Mucosa of rectum (tissue), 2 donors: ENCODE results near the gene BCCIP.

Experiments
- H3K27ac ChIP-seq, 2 donors: one replicate each; pipeline ENCODE4 v1.7.0; 2013; ENCODE audit warnings: inconsistent platforms in 2 of 2, low read depth in 2 of 2, low read length in 2 of 2
- H3K27me3 ChIP-seq, 2 donors: one replicate each; pipeline ENCODE4 v1.7.0; 2013; ENCODE audit warnings: low read length in 2 of 2; ENCODE audit not compliant: control insufficient read depth in 2 of 2, insufficient read depth in 2 of 2
- H3K36me3 ChIP-seq, 2 donors: one replicate each; pipeline ENCODE4 v1.7.0; 2013; ENCODE audit warnings: low read length in 2 of 2; ENCODE audit not compliant: control insufficient read depth in 2 of 2, insufficient read depth in 2 of 2
- H3K4me1 ChIP-seq, 2 donors: one replicate each; pipeline ENCODE4 v1.7.0; 2013; ENCODE audit warnings: low read length in 2 of 2, mild to moderate bottlenecking in 1 of 2; ENCODE audit not compliant: control insufficient read depth in 2 of 2, insufficient read depth in 2 of 2
- H3K4me3 ChIP-seq, 2 donors: one replicate each; pipeline ENCODE4 v1.7.0; 2013; ENCODE audit warnings: low read length in 2 of 2
- H3K9ac ChIP-seq, 2 donors: one replicate each; pipeline ENCODE4 v1.7.0; 2013; ENCODE audit warnings: low read length in 2 of 2, low read depth in 1 of 2, mild to moderate bottlenecking in 1 of 2
- H3K9me3 ChIP-seq, 2 donors: one replicate each; pipeline ENCODE4 v1.7.0; 2013; ENCODE audit warnings: low read length in 2 of 2; ENCODE audit not compliant: control insufficient read depth in 2 of 2
- donor health status: healthy.
- donor health status: Normal muscosa, but diverticular disease.

Gene BCCIP

DNA sequence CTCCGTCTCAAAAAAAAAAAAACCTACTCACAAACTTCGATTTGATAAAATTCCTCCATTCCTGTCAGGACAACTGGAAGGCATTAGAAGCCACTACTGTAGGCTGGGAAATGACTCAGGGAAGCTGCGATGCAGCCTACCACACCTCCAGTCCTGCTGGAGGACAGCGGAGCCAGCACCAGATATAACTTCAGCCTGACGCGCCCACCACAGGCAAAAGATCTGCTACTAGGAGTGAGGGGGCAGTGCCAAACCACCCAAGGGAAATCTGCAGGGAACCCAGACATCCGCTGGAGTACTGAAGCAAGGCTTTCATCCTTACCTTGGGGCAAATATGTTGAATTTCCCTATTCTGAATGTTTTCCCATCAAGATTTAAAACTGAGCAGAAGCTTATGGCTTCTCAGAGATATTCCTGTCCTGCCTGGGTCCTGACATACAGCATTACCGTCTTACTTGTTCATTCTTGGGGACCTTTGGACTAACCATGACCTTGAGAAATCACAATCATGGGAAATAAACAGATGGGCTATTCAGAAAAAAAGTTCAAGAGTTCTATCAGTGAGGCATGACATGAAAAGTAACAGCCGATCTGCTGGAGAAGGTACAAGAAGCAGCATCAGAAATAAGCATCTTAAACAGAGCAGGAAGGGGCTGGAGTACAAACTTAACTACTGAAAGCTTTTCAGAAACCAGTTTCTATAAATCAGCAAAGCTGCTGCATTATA lies 20.4 kb downstream of the BCCIP start:
- H3K4me1 ChIP-seq, result no peaks in the 10 kb centered on the region
- H3K4me3 ChIP-seq, result no peak overlapping the region
- peaks cover 49 to 61% of the 10 kb centered on the region in 2 donors for H3K36me3 ChIP-seq
- no peak overlapping the region for H3K27ac ChIP-seq
- H3K9ac ChIP-seq, result no peak overlapping the region
- no peaks in the 10 kb centered on the region for H3K9me3 ChIP-seq
- H3K27me3 ChIP-seq, result no peaks in the 10 kb centered on the region

DNA sequence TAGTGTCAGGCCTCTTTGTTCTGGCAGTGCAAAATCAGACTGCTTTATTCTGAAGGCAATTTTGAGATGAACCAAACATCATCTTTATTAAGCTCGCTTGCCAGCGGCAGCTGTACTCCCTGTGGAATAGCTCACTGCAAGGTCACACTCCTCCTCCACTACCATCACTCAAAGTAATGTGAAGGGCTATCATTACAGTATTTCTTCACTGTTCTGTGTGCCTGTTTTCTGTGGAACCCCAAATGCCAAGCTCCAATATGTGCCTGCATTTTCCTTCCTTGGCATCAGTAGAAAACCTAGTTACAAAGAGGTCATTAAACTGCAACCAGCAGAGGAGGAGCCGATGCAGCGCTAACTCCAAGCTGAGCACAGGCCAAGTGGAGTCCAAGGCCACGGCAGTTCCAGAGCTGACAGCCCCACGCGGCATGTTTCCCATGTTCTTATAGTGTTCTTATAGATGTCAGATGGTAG lies 21.4 kb downstream of the BCCIP start:
- Histone ChIP-seq H3K27me3 (no peaks in the 10 kb centered on the region), H3K9me3 (no peaks in the 10 kb centered on the region), H3K27ac (no peak overlapping the region), H3K4me1 (no peaks in the 10 kb centered on the region), H3K36me3 (peaks cover 49 to 57% of the 10 kb centered on the region in 2 donors), H3K4me3 (no peak overlapping the region), H3K9ac (no peak overlapping the region)

DNA sequence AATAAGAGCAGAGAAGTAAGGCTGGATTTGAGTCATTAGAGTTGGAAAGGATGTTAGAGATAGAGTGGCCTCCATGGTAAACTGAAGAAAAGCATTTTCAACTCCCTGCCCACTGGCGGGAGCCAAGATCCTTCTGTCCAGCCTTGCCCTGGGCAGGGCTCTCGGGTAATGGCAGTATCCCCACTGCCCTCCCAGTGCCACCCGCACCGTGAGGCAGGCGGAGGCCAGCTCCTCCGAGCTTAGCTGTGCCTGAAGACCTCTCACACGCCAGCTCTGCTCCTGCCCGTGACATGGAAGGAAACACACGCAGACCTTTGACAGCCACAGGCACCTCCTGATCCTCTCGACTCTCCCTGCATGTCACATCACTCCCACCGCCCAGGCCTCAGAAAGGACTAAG lies 22.3 kb downstream of the BCCIP start:
- Histone ChIP-seq H3K4me1 (no peaks in the 10 kb centered on the region), H3K4me3 (no peak overlapping the region), H3K9me3 (no peaks in the 10 kb centered on the region), H3K36me3 (peaks cover 43 to 50% of the 10 kb centered on the region in 2 donors), H3K9ac (no peak overlapping the region), H3K27me3 (no peaks in the 10 kb centered on the region), H3K27ac (no peak overlapping the region)

DNA sequence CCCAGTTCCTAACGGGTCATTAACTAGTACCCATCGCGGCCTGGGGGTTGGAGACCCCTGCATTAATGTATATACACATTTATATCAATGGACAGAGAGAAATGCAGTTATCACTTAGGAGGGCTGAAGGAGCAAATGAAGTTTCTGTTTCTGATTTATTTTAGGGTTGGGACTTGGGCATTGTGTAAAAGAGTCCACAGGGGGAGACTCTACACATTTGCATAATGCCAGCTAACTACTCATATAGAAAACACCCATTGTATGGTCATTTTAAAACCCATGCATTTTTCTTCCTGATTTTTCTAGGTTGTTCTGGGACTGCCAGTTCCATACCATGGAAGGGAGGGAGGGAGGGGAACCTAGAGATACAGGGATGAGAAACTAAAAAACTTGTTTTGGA lies 23.5 kb downstream of the BCCIP start:
- H3K36me3 ChIP-seq, result peaks cover 41 to 52% of the 10 kb centered on the region in 2 donors
- H3K4me1 ChIP-seq, result no peaks in the 10 kb centered on the region
- H3K27me3 ChIP-seq, result no peaks in the 10 kb centered on the region
- H3K27ac ChIP-seq, result no peak overlapping the region
- H3K9me3 ChIP-seq, result no peaks in the 10 kb centered on the region
- no peak overlapping the region for H3K4me3 ChIP-seq
- H3K9ac ChIP-seq, result no peak overlapping the region

DNA sequence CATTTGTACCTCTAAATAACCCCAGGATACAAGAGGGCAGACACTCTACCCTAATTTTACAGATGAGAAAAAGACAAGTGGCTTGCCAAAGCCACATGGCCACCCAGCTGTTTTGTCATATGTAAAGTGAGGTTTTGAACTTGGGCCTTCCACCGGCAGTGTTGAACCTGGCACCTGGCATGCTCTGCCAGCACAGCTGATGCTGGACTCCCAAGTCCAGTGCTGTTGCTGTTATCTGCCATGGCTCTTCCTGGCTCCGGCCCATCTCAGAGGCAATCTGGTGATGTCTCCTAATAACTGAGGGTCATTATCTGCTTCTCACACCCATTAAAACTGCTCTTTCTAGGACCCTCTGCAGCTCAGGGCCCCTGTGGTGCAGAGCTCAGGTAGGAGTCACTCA lies 25.0 kb downstream of the BCCIP start:
- H3K27ac ChIP-seq, result no peak overlapping the region
- H3K9ac ChIP-seq, result no peak overlapping the region
- H3K27me3 ChIP-seq, result no peaks in the 10 kb centered on the region
- no peaks in the 10 kb centered on the region for H3K4me1 ChIP-seq
- H3K4me3 ChIP-seq, result no peak overlapping the region
- H3K36me3 ChIP-seq, result peaks cover 46 to 56% of the 10 kb centered on the region in 2 donors
- no peaks in the 10 kb centered on the region for H3K9me3 ChIP-seq

DNA sequence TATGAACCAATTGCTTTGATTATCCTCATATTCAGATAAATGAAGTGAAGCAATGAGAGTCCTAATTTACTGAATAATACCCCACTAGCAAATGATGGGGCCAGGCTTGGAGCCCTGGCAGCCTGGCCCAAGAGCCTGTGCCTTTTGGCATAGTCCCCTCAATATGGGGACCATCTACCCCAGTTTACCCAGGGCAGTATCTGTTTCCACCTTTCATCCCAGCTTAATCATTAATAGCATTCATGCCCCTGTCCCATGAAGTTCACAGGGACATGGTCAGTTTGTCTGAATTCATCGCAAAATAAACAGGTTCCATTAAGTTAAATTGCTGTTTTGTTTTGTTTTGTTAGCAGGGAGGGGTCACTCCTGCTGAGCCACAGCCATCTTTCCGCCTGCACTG lies 25.5 kb downstream of the BCCIP start:
- Histone ChIP-seq H3K36me3 (peaks cover 50 to 57% of the 10 kb centered on the region in 2 donors), H3K9ac (no peak overlapping the region), H3K4me1 (no peaks in the 10 kb centered on the region), H3K27ac (no peak overlapping the region), H3K27me3 (no peaks in the 10 kb centered on the region), H3K9me3 (no peaks in the 10 kb centered on the region), H3K4me3 (no peak overlapping the region)

DNA sequence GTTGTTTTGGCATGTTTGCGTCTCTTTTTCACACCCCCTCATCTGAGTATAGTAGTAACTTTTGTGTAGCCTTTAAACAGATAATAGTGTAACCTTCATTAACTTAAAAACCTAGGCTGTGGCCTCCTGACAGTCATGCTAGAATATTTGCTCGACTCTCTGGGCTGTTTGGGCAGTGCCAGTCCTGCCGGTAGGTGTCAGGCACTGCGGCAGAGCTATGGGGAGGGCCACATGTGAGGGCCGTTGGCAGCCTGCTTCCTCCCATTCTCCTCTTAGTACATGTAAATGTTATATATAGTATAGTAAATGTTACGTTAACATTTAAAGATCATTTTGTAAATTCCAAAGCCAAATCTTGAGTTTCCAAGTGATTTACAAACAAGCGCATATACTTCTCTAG lies 26.1 kb downstream of the BCCIP start:
- Histone ChIP-seq H3K9me3 (no peaks in the 10 kb centered on the region), H3K27me3 (no peaks in the 10 kb centered on the region), H3K36me3 (peaks cover 48 to 57% of the 10 kb centered on the region in 2 donors), H3K4me3 (no peak overlapping the region), H3K27ac (no peak overlapping the region), H3K9ac (no peak overlapping the region), H3K4me1 (no peaks in the 10 kb centered on the region)

DNA sequence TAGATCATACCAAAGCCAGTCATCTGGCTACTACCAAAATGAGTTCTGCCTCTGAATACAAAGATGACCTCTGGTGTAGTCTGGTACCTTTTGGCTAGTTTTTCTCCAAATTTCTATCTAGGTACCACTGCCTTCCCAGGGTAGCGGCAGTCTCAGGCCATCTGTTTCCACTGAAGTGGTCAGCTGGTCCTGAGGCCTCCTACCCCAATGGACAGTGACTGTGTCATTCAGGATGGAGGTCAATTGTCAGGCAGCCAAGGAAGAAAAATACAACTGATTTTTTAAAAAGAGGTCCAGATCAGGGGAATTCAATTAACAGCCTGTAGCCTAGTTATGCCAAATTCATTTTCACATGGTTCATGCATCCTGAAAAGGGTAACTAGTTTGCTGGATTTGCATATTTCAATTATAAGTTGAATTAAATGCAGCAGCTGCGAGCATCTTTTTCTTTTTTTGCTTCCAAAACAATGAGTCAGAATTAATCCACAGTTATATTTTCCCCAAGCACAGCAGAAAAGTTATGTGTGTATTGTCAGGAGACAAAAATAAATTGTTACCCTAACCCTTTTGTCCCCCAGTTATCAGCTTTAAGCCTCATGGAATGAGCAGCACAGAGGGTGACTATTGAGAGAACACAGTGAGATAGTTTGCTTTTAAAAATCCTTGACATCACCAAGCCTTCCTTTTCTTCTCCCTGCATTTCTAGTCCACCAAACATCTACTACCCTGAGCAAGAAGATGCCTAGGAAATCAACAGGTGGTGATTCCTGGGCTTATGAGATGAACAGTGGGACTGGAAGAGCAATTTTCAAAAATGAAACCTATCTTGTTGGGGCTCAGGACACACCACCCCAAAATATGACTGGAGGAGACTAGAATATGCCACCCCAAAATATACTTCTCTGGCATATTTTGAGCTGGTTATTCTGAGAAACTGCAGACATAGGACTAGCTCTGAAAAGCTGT lies 27.7 kb downstream of the BCCIP start:
- no peak overlapping the region for H3K27ac ChIP-seq
- H3K36me3 ChIP-seq, result peaks cover 43% of the 10 kb centered on the region in 2 donors
- no peak overlapping the region for H3K4me3 ChIP-seq
- H3K9ac ChIP-seq, result no peak overlapping the region
- H3K4me1 ChIP-seq, result no peaks in the 10 kb centered on the region
- no peaks in the 10 kb centered on the region for H3K27me3 ChIP-seq
- H3K9me3 ChIP-seq, result no peaks in the 10 kb centered on the region

DNA sequence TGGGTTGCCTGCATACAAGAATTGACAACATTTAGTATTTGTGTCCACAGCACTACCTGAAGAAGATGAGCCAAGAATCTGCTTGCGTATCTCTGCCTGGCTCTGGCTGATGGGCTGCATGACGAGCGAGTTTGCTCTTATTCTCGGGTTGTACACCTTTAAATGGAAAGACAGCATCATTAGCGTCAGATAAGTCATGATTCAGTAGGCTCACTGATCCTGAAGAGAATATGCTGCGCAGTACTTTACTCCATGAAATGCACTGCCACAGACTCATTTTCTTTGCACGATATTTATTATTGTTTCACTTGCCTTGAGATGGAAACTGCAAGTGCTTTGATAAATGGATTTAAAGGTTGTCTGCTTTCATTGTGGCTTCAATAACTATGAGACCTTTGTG lies 29.1 kb downstream of the BCCIP start:
- Histone ChIP-seq H3K4me3 (no peak overlapping the region), H3K36me3 (peaks cover 40 to 41% of the 10 kb centered on the region in 2 donors), H3K27me3 (no peaks in the 10 kb centered on the region), H3K9ac (no peak overlapping the region), H3K9me3 (no peaks in the 10 kb centered on the region), H3K4me1 (no peaks in the 10 kb centered on the region), H3K27ac (no peak overlapping the region)

DNA sequence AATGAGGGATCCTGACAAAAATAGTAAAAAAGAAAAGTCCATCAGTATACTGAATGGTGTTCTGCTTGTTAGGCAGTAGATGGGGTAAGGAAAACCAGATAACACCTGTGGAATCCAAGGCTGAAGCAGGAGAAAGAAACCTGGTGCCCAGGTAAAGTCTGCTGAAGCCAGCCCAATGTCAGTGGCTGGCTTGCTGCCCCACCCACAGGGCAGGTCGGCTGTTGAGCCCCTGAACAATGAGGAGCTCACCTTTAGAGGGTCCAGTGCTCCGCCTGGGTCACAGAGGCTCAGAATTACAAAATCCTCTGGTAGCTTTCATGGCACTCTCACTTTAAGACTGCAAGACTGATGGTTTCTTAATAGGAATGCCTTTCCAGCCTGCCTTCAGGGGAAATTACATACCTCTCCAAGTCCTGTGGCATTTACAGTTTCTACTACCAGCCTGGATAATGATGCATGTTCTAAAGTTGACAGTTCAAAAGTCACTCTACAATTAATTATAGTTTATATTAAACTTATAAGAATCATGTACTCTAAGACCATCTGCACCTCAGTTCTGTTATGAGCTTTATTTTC lies 33.9 kb downstream of the BCCIP start:
- Histone ChIP-seq H3K36me3 (peaks cover 17 to 20% of the 10 kb centered on the region in 2 donors), H3K4me1 (no peaks in the 10 kb centered on the region), H3K4me3 (no peak overlapping the region)

More for the DNA sequence above, 33.9 kb downstream of the BCCIP start:
- Histone ChIP-seq H3K9ac (no peak overlapping the region), H3K9me3 (no peaks in the 10 kb centered on the region), H3K27me3 (no peaks in the 10 kb centered on the region), H3K27ac (no peak overlapping the region)
